Activated CD4-positive, alpha-beta T cell treated with anti-CD3 and anti-CD28 coated beads for 36 hours (primary cell): ENCODE results near the gene RSKR. TPM values are rescaled to one million over a fixed set of nuclear protein-coding genes. Genes with fewer than 3 reads are reported as not detected.
"Not testable (repeated sequence)": the region's sequence is repeated elsewhere in the genome, so short reads cannot be mapped to it uniquely, and the experiment has no call there.

ENCODE experiments used
- ATAC-seq: fragments of 200-7000 bp; cut with Tn5 transposase; one replicate; pipeline ENCODE4 v1.10.0; 2021; ENCODE audit warnings: mild to moderate bottlenecking, moderate library complexity
- CTCF ChIA-PET: fragments of 350-600 bp; sonication (Branson Sonifier 250); formaldehyde crosslinking; loops from one replicate; lab custom pipeline; 2021; ENCODE audit warnings: antibody characterized with exemption; lab: Charles Lee
- POLR2A ChIA-PET: fragments of 350-600 bp; sonication (Branson Sonifier 250); formaldehyde crosslinking; loops from one replicate; lab custom pipeline; 2021; ENCODE audit warnings: antibody characterized with exemption, inconsistent platforms; lab: Charles Lee
- DNase-seq: peaks from one replicate; pipeline ENCODE4 v3.0.0-alpha.2; 2020
- H3K27ac Mint-ChIP-seq: one replicate; pipeline ENCODE4 v1.8.0; 2021; ENCODE audit warnings: mixed read lengths
- H3K27me3 Mint-ChIP-seq: one replicate; pipeline ENCODE4 v1.8.0; 2021; ENCODE audit warnings: mixed read lengths
- H3K36me3 Mint-ChIP-seq: one replicate; pipeline ENCODE4 v1.8.0; 2021; ENCODE audit warnings: low read depth, mixed read lengths
- H3K4me1 Mint-ChIP-seq: one replicate; pipeline ENCODE4 v1.8.0; 2021; ENCODE audit warnings: mixed read lengths
- H3K4me3 Mint-ChIP-seq: one replicate; pipeline ENCODE4 v1.8.0; 2021; ENCODE audit warnings: mild to moderate bottlenecking, moderate library complexity, mixed read lengths
- H3K9me3 Mint-ChIP-seq: one replicate; pipeline ENCODE4 v1.8.0; 2021; ENCODE audit warnings: low read depth, mixed read lengths
- intact Hi-C, 2 experiments: fragments of 100-400 bp; cut with DNase I in 1 of 2; cut with micrococcal nuclease in 1 of 2; formaldehyde crosslinking; loops; one replicate each; pipeline versions ENCODE4 v1.14.2 to v1.15.1; 2022 to 2024; cut with DNase I, micrococcal nuclease
- total RNA-seq, 2 experiments: library from RNA; stranded (reverse); gene quantifications; one replicate each; pipeline ENCODE4 v1.2.3, GENCODE V29; 2021

RSKR gene
- total RNA-seq, 2 experiments from 2014 or later: 17.6 to 21.4 TPM

DNA sequence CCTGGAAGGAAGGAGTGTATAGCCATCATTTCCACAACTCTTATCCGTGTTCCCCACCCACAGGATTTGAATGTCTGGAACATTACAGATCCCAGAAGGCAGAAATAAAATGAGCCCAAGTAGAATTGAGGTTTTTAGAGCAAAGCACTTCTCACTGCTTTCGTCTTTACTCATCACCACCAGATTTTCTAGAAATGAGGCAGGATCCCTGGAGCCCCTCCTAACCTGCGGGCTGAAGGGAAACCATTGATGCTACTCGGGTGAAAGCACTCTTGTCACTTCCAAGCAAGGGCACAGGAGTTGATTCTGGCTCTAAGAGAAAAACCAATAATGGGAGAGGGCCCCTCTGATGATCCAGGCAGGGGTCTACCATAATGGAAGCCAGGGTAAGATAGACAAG is 34.5 kb downstream of the RSKR start:
- ATAC-seq (peak; percentile 47), DNase-seq (peak; percentile 65)
- Mint-ChIP-seq H3K27me3 (no peaks in the 10 kb centered on the region), H3K9me3 (no peaks in the 10 kb centered on the region), H3K27ac (peak overlapping the region; percentile 71), H3K4me1 (peaks cover 32% of the 10 kb centered on the region), H3K4me3 (peak overlapping the region; percentile 0), H3K36me3 (peaks cover 46% of the 10 kb centered on the region)
- intact Hi-C loops: loop anchor here (1.0 to 5.0 kb wide), 2 partner anchors 66 to 83 kb away; partner anchors contain the start of genes BLTP2 (in 1 of the 2), SDF2 (in 1 of the 2) and SUPT6H (in 1 of the 2)
- POLR2A ChIA-PET: interaction anchor here (1.4 to 3.4 kb wide), 2 partner anchors 15 to 20 kb away, joined by 3 to 14 read pairs; no protein-coding TSS in a partner anchor
- CTCF ChIA-PET: interaction anchor here (1.1 to 1.8 kb wide), 2 partner anchors 10 to 65 kb away, joined by 3 read pairs; no protein-coding TSS in a partner anchor

DNA sequence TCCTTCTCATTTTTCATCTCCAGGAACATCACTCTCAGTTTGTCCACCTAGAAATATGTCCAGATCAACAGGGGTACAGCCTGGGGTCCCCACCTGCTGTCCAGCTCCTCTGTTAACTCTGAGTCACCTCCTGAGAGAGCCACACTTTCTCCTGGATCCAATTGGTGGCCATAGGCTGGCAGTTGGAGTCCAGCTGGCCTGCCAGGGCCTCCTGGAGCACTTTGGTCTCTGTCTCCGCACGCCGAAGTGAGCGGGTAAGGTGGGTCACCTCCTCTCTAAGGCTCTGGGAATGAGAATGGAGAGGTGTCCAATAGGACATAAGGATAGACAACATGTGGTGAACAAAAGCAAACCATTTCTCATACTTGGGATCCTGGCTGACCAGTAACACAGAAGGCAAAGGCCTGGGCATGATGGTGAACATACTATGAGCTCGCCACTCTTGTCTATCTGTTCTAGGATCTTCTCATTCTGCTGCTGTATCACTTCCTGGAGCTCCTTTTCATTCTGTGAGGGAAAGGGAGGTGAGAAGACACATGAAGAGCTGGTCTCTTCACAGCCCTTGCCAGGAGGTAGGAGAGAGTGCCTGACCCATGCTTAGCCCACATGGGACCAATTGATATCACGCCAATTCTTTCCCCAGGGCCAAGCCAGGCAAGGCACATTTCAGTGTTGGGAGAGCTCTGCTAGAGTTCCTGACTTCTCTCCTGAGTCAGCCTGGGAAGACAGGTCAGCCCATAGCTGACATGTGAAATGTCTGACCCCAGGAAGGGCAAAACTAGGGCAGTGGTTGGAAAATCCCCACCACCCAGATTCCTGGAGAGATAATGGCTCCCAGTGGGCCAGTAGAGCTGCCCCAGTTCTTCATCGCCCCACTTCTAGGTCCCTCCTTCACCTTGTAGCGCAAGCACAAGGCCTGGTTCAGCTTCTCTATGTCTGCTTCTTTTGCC is 35.5 kb downstream of the RSKR start:
- H3K9me3 Mint-ChIP-seq: no peaks in the 10 kb centered on the region
- POLR2A ChIA-PET: interaction anchor here (1.1 to 3.4 kb wide), 3 partner anchors 13 to 21 kb away, joined by 3 to 14 read pairs (median 3); no protein-coding TSS in a partner anchor
- no peaks in the 10 kb centered on the region for H3K27me3 Mint-ChIP-seq
- H3K36me3 Mint-ChIP-seq: peaks cover 55% of the 10 kb centered on the region
- CTCF ChIA-PET: interaction anchor here (0.8 to 1.6 kb wide), 4 partner anchors 11 to 32 kb away, joined by 3 to 6 read pairs (median 4); no protein-coding TSS in a partner anchor
- H3K4me1 Mint-ChIP-seq: peaks cover 32% of the 10 kb centered on the region
- ATAC-seq (no peak), DNase-seq (no peak)
- H3K4me3 Mint-ChIP-seq: no peak overlapping the region
- intact Hi-C loops: loop anchor here (1.0 to 5.0 kb wide), 2 partner anchors 67 to 84 kb away; partner anchors contain the start of genes BLTP2 (in 1 of the 2), SDF2 (in 1 of the 2) and SUPT6H (in 1 of the 2)
- H3K27ac Mint-ChIP-seq: peak overlapping the region; percentile 71

DNA sequence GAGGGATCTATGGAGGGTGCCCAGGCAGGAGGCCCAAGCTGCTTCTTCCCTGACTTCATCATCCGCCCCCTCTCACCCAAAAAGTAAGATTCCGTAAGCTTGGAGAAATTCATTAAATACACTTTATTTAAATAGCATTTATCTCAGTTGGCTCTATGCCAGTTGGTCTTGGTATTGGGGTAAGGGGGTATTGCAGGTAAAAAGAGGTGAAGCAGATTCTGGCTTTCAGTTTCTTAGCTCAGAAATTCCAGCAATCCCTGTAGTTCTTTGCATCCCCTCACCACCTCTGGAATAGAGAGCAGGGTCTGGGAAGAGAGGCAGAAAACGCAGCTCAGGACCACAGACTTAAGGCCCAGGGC is 36.5 kb downstream of the RSKR start:
- CTCF ChIA-PET: interaction anchor here (0.9 to 2.6 kb wide), 7 partner anchors 10 to 242 kb away, joined by 3 to 15 read pairs (median 4); partner anchors contain the start of genes IFT20, RPL23A and TNFAIP1
- no peak overlapping the region for H3K4me3 Mint-ChIP-seq
- POLR2A ChIA-PET: interaction anchor here (0.6 to 3.4 kb wide), 3 partner anchors 20 to 58 kb away, joined by 3 to 14 read pairs (median 3); no protein-coding TSS in a partner anchor

DNA sequence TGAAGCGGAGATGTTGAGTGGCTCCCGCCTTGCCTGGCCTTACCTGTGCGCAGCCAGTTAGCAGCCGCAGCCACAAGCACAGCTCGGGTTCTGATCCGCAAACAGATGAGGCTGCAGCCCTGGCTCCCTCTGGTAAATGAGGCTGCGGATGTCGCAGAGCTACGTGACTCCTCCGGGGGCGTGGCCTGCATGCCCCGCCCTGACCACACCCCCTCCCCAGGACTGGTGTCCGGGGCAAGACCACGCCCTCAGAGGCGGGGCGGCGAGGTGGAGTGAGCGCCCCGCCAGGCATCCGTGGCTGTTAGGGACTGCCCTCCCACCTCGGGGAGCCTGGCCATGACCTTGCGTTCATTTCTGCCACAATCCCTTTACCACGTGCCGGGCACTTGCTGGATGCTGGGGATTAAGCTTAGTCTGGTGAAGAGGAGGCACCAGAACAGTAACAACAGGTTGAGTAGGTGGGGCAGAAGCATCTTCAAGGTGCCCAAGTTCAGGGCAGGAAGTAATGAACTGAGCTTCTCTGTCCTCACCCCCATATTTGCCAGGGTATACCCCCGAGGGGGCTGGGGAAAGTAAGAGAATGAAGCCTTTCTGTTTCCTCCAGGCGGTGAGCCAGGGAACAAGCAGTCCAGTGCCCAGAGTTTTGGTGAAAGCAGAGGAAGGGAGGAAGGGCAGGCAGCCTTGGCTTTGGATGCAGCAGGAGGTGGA is 37.1 kb downstream of the RSKR start, which contains the start of gene ALDOC:
Gene ALDOC (minus strand): TSS at position 138 of the 708 bp plus-strand sequence. CDS start 1,363 bp downstream, outside the sequence.
- intact Hi-C loops: loop anchor here (1.0 to 5.0 kb wide), 3 partner anchors 22 to 85 kb away; partner anchors contain the start of genes SPAG5 (in 2 of the 2), SDF2 (in 1 of the 2), SUPT6H (in 1 of the 2) and UNC119 (in 1 of the 2)
- peak; percentile 99 for DNase-seq
- no peaks in the 10 kb centered on the region for H3K9me3 Mint-ChIP-seq
- peak; percentile 92 for ATAC-seq
- CTCF ChIA-PET: interaction anchor here (0.6 to 3.2 kb wide), 12 partner anchors 9 to 241 kb away, joined by 3 to 15 read pairs (median 4); partner anchors contain the start of genes IFT20, RPL23A, SDF2 and SUPT6H
- H3K36me3 Mint-ChIP-seq: peaks cover 61% of the 10 kb centered on the region
- H3K4me3 Mint-ChIP-seq: peak within 1 kb of the TSS; percentile 87
- no peaks in the 10 kb centered on the region for H3K27me3 Mint-ChIP-seq
- H3K27ac Mint-ChIP-seq: peak within 1 kb of the TSS; percentile 82
- POLR2A ChIA-PET: interaction anchor here (0.6 to 3.4 kb wide), 5 partner anchors 13 to 58 kb away, joined by 3 to 14 read pairs (median 3); no protein-coding TSS in a partner anchor
- H3K4me1 Mint-ChIP-seq: peaks cover 43% of the 10 kb centered on the region

More for the DNA sequence above, 36.5 kb downstream of the RSKR start:
- Mint-ChIP-seq H3K4me1 (peaks cover 38% of the 10 kb centered on the region), H3K36me3 (peaks cover 61% of the 10 kb centered on the region), H3K27me3 (no peaks in the 10 kb centered on the region), H3K27ac (no peak overlapping the region), H3K9me3 (no peaks in the 10 kb centered on the region)
- ATAC-seq (no peak), DNase-seq (no peak)
- intact Hi-C loops: loop anchor here (1.0 to 5.0 kb wide), 2 partner anchors 22 to 85 kb away; partner anchors contain the start of genes SDF2 (in 1 of the 2), SPAG5 (in 1 of the 2) and SUPT6H (in 1 of the 2)

DNA sequence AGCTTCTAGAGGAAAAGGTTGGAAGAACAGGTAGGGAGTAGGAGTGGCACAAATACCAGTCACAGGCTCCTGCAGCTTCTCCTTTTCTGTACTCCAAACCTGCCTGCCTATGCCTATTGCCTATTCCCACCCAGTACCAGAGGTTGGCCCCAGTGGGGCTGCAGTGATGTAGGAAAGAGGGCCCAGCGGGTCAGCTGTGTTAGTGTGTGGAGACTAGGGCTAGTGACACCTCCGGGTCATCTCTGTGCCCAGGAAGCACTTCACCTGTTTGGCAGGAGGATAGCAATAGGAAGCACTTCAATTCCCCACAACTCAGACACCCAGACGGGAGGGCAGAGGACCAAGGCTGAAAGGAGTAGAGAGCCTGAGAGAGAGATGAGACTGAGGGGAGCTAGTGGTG is 38.0 kb downstream of the RSKR start:
- Mint-ChIP-seq H3K4me3 (peak overlapping the region; percentile 87), H3K4me1 (peaks cover 47% of the 10 kb centered on the region), H3K27ac (peak overlapping the region; percentile 82), H3K36me3 (peaks cover 61% of the 10 kb centered on the region)
- ATAC-seq, H3K27me3 Mint-ChIP-seq, DNase-seq, H3K9me3 Mint-ChIP-seq: not testable (repeated sequence)
- POLR2A ChIA-PET: interaction anchor here (0.5 to 3.4 kb wide), 4 partner anchors 23 to 71 kb away, joined by 3 to 14 read pairs (median 3); no protein-coding TSS in a partner anchor
- intact Hi-C loops: loop anchor here (1.0 to 5.0 kb wide), 3 partner anchors 23 to 86 kb away; partner anchors contain the start of genes SDF2 (in 1 of the 2), SPAG5 (in 1 of the 2), SUPT6H (in 1 of the 2) and UNC119 (in 1 of the 2)
- CTCF ChIA-PET: interaction anchor here (0.6 to 3.2 kb wide), 6 partner anchors 22 to 963 kb away, joined by 3 to 15 read pairs (median 4); no protein-coding TSS in a partner anchor

DNA sequence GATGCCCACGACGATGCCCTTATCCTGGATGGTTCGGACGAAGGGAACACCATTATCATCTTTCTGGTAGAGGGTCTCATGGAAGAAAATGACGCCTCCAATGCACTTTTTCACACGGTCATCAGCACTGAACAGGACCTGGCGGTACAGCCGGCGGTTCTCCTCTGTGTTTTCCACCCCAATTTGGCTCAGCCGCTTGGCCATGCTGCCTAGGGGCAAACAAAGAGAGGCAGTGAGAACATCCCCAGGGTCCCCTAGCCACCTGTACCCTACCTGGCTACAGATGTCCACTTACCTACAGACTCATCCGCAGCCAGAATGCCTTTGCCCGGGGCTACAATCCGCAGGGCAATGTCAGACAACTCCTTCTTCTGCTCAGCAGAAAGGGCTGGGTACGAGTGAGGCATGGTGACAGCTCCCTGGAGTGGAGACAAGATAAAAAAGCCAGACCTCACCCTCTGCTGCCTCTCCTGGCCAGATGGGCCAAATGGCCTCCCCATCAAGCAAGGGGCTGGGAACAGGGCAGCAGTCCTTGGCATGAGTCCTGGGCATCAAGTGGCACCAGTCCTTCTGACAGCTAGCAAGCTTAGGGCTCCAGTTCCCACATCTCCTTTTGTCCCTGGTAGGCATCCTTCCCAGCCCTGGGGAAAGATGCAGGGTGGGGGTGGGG is 38.7 kb downstream of the RSKR start:
- ChIA-PET POLR2A (interaction anchor here (0.6 to 1.1 kb wide), 2 partner anchors 25 to 151 kb away, joined by 3 read pairs; no protein-coding TSS in a partner anchor), CTCF (interaction anchor here (0.6 to 3.2 kb wide), 6 partner anchors 22 to 964 kb away, joined by 3 to 15 read pairs (median 4); no protein-coding TSS in a partner anchor)
- H3K36me3 Mint-ChIP-seq: peaks cover 55% of the 10 kb centered on the region
- peaks cover 43% of the 10 kb centered on the region for H3K4me1 Mint-ChIP-seq
- ATAC-seq: no peak
- H3K27ac Mint-ChIP-seq: no peak overlapping the region
- no peaks in the 10 kb centered on the region for H3K9me3 Mint-ChIP-seq
- H3K27me3 Mint-ChIP-seq: no peaks in the 10 kb centered on the region
- intact Hi-C loops: loop anchor here in 1 of 2 experiments (5.0 kb wide), 1 partner anchor 87 kb away; the partner anchor contains the start of genes SDF2 and SUPT6H
- H3K4me3 Mint-ChIP-seq: no peak overlapping the region
- peak; percentile 19 for DNase-seq

DNA sequence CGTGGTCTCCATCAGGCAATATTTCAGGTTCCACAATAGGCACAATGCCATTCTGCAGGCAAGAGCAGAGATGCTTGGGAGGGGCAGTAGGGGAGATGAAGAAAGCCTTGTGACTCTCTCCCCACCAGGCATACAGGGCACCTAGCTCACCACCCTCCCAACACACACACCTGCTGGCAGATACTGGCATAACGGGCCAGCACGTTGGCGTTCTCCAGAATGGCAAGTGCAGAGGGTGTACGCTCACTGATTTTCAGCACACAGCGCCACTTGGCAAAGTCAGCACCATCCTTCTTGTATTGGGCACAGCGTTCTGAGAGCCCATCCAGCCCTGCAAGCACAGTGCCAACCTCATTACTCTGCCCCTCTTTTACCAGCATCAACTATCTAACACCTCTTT is 39.5 kb downstream of the RSKR start:
- H3K4me3 Mint-ChIP-seq: no peak overlapping the region
- H3K9me3 Mint-ChIP-seq: no peaks in the 10 kb centered on the region
- H3K4me1 Mint-ChIP-seq: peaks cover 43% of the 10 kb centered on the region
- intact Hi-C loops: no loop called here
- H3K27ac Mint-ChIP-seq: no peak overlapping the region
- ChIA-PET CTCF (interaction anchor here (0.8 to 3.2 kb wide), 2 partner anchors 21 to 27 kb away, joined by 3 to 9 read pairs; no protein-coding TSS in a partner anchor), POLR2A (no interaction called here)
- peaks cover 56% of the 10 kb centered on the region for H3K36me3 Mint-ChIP-seq
- DNase-seq: peak; percentile 44
- no peak for ATAC-seq
- no peaks in the 10 kb centered on the region for H3K27me3 Mint-ChIP-seq

DNA sequence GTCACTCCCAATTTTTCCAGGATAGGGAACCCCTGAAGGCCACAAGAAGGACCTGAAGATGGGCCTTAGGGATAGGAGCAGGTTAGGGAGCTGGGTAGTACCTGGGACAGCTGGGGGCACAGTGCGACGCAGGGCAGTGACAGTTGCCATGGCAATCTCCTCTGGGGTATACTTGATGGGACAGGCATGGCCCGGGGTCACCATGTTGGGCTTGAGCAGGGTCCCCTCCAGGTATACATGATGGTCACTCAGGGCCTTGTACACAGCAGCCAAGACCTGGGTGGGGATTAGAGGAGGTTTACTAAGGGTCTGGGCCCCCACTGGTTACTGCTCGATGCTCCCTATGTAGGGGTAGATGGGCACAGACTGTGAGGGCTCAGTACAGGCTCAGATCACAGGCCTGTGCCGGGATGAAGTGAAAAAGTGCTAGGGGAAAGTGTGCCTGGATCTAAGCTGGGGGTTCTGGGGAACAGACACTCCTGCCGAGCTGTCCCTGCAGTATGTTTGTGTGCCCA is 40.0 kb downstream of the RSKR start:
- Mint-ChIP-seq H3K36me3 (peaks cover 55% of the 10 kb centered on the region), H3K27ac (no peak overlapping the region), H3K27me3 (no peaks in the 10 kb centered on the region), H3K4me3 (no peak overlapping the region), H3K4me1 (peaks cover 42% of the 10 kb centered on the region), H3K9me3 (no peaks in the 10 kb centered on the region)
- ATAC-seq (no peak), DNase-seq (no peak)
- CTCF ChIA-PET: interaction anchor here (3.2 kb wide), 1 partner anchor 26 kb away, joined by 9 read pairs; no protein-coding TSS in a partner anchor
- POLR2A ChIA-PET: no interaction called here
- intact Hi-C loops: no loop called here

DNA sequence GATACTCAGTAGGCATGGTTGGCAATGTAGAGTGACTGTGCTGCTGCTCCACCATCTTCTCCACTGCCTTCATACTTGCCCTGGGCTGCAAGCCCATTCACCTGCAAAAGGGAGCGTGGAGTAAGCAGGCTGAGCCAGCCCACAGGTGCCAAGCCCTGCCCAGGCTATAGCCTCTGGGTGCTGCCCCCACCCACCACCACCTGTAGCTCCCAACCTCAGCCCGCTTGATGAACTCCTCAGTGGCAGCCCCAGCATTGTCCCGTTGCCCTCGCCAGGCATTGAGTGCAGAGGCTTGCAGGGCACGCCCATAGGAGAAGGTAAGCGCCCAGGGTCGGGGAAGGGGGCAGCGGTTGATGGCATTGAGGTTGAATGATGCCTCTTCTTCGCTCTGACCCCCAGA is 40.5 kb downstream of the RSKR start:
- ATAC-seq: no peak
- no peaks in the 10 kb centered on the region for H3K9me3 Mint-ChIP-seq
- POLR2A ChIA-PET: no interaction called here
- no peaks in the 10 kb centered on the region for H3K27me3 Mint-ChIP-seq
- peaks cover 41% of the 10 kb centered on the region for H3K4me1 Mint-ChIP-seq
- H3K4me3 Mint-ChIP-seq: no peak overlapping the region
- H3K27ac Mint-ChIP-seq: no peak overlapping the region
- intact Hi-C loops: no loop called here
- no peak for DNase-seq
- CTCF ChIA-PET: interaction anchor here (1.0 to 3.2 kb wide), 2 partner anchors 26 kb away, joined by 3 to 9 read pairs; no protein-coding TSS in a partner anchor
- H3K36me3 Mint-ChIP-seq: peaks cover 52% of the 10 kb centered on the region
